ENCODE measurements around the gene WDR33. TPM values are rescaled to one million over a fixed set of nuclear protein-coding genes. Genes with fewer than 3 reads are reported as not detected.

The WDR33 gene
- total and polyA plus RNA-seq, 9 of the 15 experiments (the other 6 are each of a cell fraction or from before 2014, with no cell fraction given): 24.2 to 57.4 (median 38.4) TPM

- TF ChIP-seq REST (IDR thresholded peaks at IDR 0.05; ENCODE audit: borderline replicate concordance) (no peak), REST (CRISPR knock-in tag; IDR thresholded peaks at IDR 0.05; ENCODE audit: low read depth) (no peak), SRF (CRISPR knock-in tag; IDR thresholded peaks at IDR 0.05) (no peak), ZNF584 (CRISPR knock-in tag; IDR thresholded peaks at IDR 0.05; ENCODE audit: low read depth) (no peak), XRCC4 (IDR thresholded peaks at IDR 0.05; ENCODE audit: extremely low read depth, insufficient read depth, insufficient read length) (no peak)
- TF ChIP-seq, protein P1, sequence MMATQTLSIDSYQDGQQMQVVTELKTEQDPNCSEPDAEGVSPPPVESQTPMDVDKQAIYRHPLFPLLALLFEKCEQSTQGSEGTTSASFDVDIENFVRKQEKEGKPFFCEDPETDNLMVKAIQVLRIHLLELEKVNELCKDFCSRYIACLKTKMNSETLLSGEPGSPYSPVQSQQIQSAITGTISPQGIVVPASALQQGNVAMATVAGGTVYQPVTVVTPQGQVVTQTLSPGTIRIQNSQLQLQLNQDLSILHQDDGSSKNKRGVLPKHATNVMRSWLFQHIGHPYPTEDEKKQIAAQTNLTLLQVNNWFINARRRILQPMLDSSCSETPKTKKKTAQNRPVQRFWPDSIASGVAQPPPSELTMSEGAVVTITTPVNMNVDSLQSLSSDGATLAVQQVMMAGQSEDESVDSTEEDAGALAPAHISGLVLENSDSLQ (IDR thresholded peaks at IDR 0.05): no peak
Observed at GRCh38 chr2:127834951-127835350, 24.0 kb upstream of the WDR33 start (continued).
